ENCODE measurements around the gene IGFBP4. TPM values are rescaled to one million over a fixed set of nuclear protein-coding genes. Genes with fewer than 3 reads are reported as not detected.

IGFBP4 gene
- total RNA-seq, 1 donor from 2014 or later, result 56.7 TPM

- Mint-ChIP-seq H3K36me3 (ENCODE audit: low read depth) (no peaks in the 10 kb centered on the region), H3K27me3 (ENCODE audit: low read depth) (peaks cover 8% of the 10 kb centered on the region), H3K4me1 (peaks cover 24% of the 10 kb centered on the region), H3K9me3 (no peaks in the 10 kb centered on the region), H3K27ac (ENCODE audit: unreplicated experiment) (no peak overlapping the region), H3K4me3 (peak overlapping the region; percentile 75)
- TF ChIP-seq, protein P1, sequence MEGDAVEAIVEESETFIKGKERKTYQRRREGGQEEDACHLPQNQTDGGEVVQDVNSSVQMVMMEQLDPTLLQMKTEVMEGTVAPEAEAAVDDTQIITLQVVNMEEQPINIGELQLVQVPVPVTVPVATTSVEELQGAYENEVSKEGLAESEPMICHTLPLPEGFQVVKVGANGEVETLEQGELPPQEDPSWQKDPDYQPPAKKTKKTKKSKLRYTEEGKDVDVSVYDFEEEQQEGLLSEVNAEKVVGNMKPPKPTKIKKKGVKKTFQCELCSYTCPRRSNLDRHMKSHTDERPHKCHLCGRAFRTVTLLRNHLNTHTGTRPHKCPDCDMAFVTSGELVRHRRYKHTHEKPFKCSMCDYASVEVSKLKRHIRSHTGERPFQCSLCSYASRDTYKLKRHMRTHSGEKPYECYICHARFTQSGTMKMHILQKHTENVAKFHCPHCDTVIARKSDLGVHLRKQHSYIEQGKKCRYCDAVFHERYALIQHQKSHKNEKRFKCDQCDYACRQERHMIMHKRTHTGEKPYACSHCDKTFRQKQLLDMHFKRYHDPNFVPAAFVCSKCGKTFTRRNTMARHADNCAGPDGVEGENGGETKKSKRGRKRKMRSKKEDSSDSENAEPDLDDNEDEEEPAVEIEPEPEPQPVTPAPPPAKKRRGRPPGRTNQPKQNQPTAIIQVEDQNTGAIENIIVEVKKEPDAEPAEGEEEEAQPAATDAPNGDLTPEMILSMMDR (conservative IDR thresholded peaks at IDR 0.05), result no peak
- DNase-seq (ENCODE audit: low read depth, low spot score), result no peak
Measured at GRCh38 chr17:40443988-40444899, 994 bp downstream of the IGFBP4 start.

GRCh38 chr17:40445751-40446468 is 2.7 kb downstream of the IGFBP4 start:
- Mint-ChIP-seq H3K4me1 (peaks cover 24% of the 10 kb centered on the region), H3K27me3 (ENCODE audit: low read depth) (peaks cover 8% of the 10 kb centered on the region), H3K9me3 (no peaks in the 10 kb centered on the region), H3K4me3 (peak overlapping the region; percentile 75), H3K36me3 (ENCODE audit: low read depth) (no peaks in the 10 kb centered on the region), H3K27ac (ENCODE audit: unreplicated experiment) (peak overlapping the region; percentile 40)
- DNase-seq (ENCODE audit: low read depth, low spot score), result no peak
- TF ChIP-seq, protein P1 (conservative IDR thresholded peaks at IDR 0.05), result no peak

DNA sequence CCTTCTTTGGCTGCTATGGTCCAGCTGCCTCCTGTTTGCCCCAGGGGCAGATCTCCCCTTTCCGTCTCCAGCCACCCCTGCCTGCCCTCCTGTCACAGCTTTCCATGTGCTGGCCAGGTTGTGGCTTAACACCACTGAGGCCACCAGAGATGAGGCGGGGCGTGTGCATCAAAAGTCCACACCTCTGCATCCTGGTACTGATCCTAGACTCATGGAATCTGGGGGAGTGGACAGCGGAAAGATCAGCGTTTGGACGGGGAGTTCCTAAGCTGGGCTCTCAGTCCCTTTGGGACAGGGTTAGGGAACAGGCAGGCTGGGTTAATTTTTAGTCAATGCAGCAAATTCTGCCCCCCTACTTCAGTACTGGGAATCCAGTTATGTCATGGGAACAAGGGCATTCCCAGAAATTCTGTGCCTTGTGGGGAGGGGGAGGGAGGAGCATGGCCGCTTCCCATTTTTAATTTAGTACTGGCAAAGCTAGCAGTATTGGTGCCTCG is 3.9 kb downstream of the IGFBP4 start:
- TF ChIP-seq, protein P1 (conservative IDR thresholded peaks at IDR 0.05), result no peak
- no peak for DNase-seq (ENCODE audit: low read depth, low spot score)
- Mint-ChIP-seq H3K9me3 (no peaks in the 10 kb centered on the region), H3K27me3 (ENCODE audit: low read depth) (peaks cover 6% of the 10 kb centered on the region), H3K4me3 (no peak overlapping the region), H3K4me1 (peaks cover 24% of the 10 kb centered on the region), H3K27ac (ENCODE audit: unreplicated experiment) (no peak overlapping the region), H3K36me3 (ENCODE audit: low read depth) (no peaks in the 10 kb centered on the region)

DNA sequence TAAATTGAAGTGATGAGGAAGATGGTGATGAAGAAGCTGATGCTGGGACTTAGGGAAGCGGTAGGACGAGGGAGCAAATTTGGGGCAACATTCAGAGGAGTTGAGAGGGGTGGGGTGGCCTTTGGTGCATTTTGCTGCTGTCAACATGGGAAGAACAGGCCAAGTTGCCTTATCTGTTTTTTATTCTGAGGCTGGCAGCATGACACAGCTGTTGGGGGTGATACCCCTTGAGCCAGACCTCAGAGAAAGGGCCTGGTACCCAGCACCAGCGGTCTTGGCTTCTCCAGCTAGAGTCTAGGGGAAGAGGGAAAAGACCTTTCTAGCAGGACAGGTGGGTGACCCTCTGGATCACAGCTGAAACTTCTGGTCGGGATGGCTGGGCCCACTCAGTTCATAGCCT is 4.6 kb downstream of the IGFBP4 start:
- no peaks in the 10 kb centered on the region for H3K9me3 Mint-ChIP-seq
- DNase-seq (ENCODE audit: low read depth, low spot score), result no peak
- H3K4me1 Mint-ChIP-seq, result peaks cover 20% of the 10 kb centered on the region
- peaks cover 6% of the 10 kb centered on the region for H3K27me3 Mint-ChIP-seq (ENCODE audit: low read depth)
- H3K27ac Mint-ChIP-seq (ENCODE audit: unreplicated experiment), result no peak overlapping the region
- no peaks in the 10 kb centered on the region for H3K36me3 Mint-ChIP-seq (ENCODE audit: low read depth)
- TF ChIP-seq, protein P1 (conservative IDR thresholded peaks at IDR 0.05), result no peak
- peak overlapping the region; percentile 21 for H3K4me3 Mint-ChIP-seq

DNA sequence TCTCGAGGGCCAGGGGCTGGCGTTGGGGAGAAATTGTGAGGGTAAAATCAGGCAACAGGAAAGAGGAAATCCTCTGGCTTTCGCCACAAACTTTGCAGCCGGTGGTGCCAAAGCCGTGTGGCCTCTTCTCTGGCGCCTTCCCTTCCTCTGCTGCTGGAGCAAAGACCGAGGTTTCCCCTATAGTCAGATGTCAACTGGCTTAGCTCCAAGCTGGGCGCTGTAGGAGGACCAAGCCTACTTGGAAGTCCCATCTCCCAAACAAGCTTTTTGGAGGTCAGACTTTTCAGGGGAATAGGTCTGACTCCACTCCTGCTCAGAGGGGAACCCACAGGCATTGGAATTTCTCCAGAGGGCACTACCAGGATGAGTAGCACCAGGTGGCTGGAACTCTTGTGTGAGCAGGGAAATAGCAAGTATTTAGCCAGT is 5.0 kb downstream of the IGFBP4 start:
- TF ChIP-seq, protein P1 (conservative IDR thresholded peaks at IDR 0.05), result no peak
- peaks cover 20% of the 10 kb centered on the region for H3K4me1 Mint-ChIP-seq
- peaks cover 6% of the 10 kb centered on the region for H3K27me3 Mint-ChIP-seq (ENCODE audit: low read depth)
- no peak overlapping the region for H3K27ac Mint-ChIP-seq (ENCODE audit: unreplicated experiment)
- no peaks in the 10 kb centered on the region for H3K36me3 Mint-ChIP-seq (ENCODE audit: low read depth)
- H3K4me3 Mint-ChIP-seq, result no peak overlapping the region
- H3K9me3 Mint-ChIP-seq, result no peaks in the 10 kb centered on the region
- DNase-seq (ENCODE audit: low read depth, low spot score), result no peak

All from neural crest cell (in vitro differentiated cells).